Testis (tissue), 2 donors: Measurements from ENCODE around the gene MTCL1.

Experiments used
- POLR2A ChIP-seq: fragments of 450-650 bp; IDR thresholded peaks from one replicate; pipeline ENCODE4 v1.6.1; 2017; ENCODE audit warnings: antibody characterized with exemption, mild to moderate bottlenecking, moderate library complexity
- TF ChIP-seq, protein P1 (sequence below), 3 experiments: fragments of 450-650 bp in 2 of 3; fragments of 200-600 bp in 1 of 3; sonication (generic) in 1 of 3; IDR thresholded peaks; one replicate each; pipeline ENCODE4 v1.5.1; 2016 to 2019; ENCODE audit warnings: antibody characterized with exemption in 3 of 3, mild to moderate bottlenecking in 2 of 3, moderate library complexity in 1 of 3

DNA sequence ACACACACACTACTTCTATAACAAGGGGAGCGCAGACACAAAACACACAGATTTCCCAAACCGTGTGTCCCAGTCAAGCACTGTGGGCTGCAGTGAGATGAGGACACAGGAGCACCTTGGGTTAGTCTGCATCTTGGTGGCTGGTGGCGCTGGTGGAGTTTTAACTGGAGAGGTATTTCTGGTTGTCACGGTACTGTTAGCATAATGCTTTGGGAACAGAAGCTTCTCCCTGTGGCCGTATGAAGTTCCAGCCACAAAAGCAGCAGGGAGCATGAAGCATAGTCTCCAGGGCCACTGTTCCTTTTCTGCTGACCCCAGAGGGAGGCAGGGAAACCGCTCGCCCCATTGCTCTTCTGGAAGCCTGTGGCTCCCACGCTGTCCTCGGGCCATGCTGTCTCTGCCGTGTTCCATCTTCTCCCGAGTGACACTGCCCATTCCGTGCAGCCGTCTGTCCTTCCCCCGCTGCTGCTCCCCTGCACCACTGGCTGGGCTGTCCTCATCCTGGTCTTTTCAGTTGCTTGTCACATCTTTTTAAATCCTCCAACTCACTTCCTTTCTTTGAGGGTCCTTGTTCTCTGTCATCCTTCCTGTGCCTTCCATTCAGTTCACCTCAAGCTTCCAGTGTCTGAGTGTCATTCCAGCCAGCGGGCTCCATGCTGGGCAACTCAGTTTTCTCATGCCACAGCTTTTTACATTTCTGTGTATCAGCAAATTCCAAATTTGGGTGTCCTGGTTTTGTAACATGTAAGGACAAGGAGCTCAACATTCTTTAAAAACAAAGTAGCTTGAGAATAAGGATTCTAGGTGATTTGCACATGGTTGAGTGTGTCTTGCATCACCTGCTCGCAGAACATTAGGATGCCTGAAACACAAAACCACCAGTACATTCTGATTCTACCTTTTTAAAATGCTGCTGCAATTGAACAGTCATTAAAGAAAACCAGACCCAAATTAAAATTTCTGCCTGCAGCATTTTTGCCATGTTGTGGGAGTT lies 125.0 kb downstream of the MTCL1 start:
- TF ChIP-seq, protein P1, sequence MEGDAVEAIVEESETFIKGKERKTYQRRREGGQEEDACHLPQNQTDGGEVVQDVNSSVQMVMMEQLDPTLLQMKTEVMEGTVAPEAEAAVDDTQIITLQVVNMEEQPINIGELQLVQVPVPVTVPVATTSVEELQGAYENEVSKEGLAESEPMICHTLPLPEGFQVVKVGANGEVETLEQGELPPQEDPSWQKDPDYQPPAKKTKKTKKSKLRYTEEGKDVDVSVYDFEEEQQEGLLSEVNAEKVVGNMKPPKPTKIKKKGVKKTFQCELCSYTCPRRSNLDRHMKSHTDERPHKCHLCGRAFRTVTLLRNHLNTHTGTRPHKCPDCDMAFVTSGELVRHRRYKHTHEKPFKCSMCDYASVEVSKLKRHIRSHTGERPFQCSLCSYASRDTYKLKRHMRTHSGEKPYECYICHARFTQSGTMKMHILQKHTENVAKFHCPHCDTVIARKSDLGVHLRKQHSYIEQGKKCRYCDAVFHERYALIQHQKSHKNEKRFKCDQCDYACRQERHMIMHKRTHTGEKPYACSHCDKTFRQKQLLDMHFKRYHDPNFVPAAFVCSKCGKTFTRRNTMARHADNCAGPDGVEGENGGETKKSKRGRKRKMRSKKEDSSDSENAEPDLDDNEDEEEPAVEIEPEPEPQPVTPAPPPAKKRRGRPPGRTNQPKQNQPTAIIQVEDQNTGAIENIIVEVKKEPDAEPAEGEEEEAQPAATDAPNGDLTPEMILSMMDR (IDR thresholded peaks at IDR 0.05), result no peak
- TF ChIP-seq POLR2A, result no peak
